ENCODE results near the gene LZTFL1.

The LZTFL1 gene

DNA sequence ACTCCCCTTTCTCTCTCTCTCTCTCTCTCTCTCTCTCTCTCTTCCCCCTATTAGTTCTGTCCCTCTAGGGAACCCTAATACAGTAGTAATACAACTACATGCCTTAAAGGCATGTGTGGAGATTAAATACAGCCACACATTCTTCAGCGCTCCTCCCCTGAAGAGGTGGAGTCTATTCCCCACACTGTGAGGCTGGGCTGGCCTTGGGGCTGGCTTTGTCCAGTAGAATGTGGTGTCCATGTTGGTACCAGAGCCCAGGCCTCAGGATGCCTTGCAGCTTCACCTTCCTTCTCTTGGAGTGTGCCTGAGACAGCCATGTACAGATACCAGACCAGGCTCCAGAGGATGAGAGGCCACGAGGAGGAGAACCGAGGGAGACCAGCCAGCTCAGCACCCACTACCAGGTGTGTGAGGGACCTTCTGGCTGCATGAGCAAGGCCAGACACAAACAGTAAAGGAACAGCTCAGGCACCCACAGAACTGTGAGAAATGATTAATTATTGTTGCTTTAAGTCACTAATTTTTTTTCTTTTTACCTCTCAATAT lies 56.2 kb downstream of the LZTFL1 start:
- no peak for DNase-seq (ENCODE audit: low read depth)

DNA sequence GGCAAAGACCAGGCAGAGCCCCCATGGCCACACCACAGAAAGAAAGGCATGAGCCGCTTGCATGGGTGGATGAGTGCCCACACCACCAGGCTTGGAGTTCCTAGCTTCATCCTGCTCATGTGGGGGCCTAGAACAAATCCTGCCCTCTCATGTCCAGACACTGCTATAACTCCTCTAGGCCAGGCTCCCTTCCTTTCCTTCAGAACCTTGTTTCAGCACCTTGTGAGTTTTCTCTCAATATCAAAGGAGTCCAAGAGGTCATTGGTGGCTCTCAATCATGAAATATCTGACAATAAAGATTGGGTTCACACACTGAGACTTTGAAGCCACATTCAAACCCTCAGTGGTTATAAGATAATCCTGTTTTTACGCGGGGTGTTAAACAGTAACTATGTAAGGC lies 58.3 kb downstream of the LZTFL1 start:
- no peak for DNase-seq (ENCODE audit: low read depth)

DNA sequence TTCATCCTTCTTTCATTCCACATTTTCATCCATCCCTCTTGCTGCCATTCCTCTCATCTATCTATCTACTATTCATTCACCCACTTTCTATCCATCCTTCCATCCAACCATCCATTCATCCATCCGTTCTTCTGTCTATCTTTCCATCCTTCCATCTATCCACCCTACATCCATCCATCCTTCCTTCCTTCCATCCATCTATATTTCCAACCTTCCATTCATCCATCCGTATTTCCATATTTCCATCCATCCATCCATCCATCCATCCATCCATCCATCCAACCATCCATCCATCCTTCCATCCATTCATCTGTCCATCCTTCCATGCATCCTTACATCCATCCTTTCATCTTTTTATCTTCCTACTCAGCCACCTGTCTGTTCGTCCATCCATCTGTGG lies 59.5 kb downstream of the LZTFL1 start:
- no peak for DNase-seq (ENCODE audit: low read depth)

DNA sequence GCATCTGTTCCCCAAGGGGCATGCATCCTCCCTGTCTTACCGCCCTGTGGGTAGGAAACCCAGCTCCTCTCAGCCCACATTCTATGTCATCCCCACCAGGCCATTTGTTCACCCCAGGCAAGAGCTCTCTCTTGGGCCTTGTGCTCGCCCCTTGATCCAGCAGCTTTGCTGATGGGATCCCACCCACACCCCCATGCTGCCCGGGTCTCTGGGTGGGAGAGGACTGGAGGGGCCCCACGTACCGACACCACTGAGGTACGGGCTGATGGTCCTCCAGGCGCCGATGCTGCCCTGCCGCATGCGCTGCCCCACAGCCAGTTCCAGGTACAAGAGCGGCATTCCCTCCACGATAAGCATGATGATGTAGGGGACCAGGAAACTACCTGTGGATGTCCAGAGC lies 60.1 kb downstream of the LZTFL1 start:
- no peak for DNase-seq (ENCODE audit: low read depth)

DNA sequence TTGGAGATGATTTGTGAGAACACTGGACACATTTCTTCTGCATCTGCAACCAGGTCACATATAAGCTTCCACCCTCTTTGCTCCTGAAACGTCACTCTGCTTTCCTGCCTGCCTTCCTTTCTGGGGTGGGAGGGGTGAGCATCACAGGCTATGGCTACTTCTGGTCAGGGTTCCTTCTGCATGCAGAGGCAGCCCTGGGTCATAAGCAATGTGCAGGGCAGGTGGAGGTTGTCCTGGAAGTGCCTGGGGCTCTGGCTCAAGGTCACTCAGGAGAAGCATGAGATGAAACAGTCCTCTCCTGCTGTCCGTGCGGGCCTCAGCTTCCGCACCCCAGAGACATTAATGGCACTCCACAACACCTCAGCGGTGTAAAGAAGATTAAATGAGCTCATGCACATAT lies 60.6 kb downstream of the LZTFL1 start:
- DNase-seq (ENCODE audit: low read depth), result no peak

DNA sequence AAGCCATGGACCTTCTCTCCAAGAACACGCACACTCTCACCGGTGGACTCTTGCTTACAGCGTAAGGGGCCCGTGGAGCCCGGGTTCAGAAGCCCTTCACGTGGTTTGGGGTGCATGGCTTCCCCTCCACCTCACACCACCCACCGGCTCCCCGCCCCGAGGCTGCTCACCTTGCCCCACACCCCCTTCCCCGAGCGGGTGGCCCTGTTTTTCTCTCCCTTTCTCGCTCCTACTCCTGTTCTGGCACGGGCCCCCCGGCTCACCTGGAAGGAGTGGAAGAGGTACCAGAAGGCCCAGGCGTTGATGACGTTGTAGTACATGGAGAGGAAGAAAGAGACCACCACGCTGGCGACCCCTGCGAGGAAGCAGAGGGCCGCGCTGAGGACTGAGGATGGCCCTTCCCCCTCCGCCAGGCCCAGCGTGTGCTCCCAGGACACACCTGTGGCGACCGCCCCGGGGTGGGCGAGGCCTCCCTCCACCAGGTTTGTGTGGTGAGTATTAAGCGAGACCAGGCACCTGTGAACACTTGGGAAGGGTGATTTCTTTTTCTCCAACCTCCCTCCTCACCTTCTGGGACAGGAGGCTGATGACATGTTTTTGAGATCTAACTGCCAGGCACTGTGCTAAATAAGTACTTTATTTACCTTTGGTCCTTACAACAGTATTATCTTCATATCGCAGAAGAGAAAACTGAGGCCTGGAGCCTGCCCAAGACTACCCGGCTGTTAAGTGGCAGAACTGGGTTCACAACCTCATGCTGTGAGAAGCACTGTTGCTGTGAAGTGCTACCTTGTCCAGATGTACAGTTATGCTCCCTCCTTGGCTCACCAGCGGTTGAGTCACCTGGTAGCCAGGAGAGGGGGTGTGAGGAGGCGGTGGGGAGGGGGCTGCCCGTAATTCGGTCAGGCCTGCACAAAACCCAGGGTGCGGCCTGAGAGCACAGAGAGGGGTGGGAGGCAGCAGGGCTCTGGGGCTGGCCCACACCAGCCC lies 61.9 kb downstream of the LZTFL1 start:
- DNase-seq (ENCODE audit: low read depth), result no peak

DNA sequence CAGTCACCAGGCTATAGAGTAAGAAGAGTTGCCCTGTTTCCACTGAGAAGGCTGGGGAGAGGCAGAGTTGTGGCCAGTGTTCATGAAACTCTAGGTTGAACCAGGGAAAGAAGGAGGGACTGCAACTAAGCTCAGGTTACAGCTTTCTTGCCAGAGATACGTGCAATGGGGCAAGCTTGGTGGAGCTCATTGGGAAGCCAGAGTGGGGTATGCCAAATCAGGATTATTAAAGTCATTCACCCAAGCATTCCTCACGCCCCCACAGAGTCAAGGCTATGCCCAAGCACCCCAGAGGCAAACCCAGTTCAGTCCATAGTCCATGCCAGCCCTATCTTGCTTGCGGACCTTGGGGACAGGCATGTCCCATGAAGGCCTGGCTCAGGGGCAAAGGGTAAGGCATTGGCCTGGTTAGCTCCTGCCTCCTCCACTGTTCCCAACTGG lies 63.1 kb downstream of the LZTFL1 start:
- DNase-seq (ENCODE audit: low read depth), result no peak

DNA sequence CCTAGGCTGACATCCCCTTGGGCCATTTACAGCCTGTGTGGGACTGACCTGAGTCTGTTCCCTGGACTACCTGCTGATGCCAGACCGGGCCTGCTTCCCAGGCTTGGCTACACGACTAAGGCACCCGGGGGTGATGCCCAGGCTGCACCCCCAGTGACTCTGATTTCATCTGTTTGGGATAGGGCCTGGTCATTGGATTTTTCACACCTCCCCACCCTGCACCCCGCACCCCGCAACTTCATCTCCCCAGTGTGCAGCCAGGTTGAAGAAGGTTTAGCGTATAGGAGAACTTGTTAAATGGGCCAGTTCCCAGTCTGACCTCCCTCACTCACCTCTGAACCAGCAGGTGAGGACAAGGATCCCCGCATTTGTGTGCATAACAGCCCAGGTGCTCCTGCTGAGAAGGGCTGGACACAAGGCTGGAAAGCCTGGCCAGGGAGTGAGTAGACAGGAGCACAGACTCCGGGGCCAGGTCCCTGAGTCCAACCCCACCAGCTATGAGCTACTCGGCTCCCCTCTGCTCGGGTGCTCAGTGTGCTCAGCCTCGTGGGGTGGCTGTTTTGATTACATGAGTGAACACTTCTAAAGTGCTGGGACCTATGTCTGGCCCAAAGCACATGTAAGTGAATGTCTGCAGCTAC lies 64.1 kb downstream of the LZTFL1 start:
- no peak for DNase-seq (ENCODE audit: low read depth)

DNA sequence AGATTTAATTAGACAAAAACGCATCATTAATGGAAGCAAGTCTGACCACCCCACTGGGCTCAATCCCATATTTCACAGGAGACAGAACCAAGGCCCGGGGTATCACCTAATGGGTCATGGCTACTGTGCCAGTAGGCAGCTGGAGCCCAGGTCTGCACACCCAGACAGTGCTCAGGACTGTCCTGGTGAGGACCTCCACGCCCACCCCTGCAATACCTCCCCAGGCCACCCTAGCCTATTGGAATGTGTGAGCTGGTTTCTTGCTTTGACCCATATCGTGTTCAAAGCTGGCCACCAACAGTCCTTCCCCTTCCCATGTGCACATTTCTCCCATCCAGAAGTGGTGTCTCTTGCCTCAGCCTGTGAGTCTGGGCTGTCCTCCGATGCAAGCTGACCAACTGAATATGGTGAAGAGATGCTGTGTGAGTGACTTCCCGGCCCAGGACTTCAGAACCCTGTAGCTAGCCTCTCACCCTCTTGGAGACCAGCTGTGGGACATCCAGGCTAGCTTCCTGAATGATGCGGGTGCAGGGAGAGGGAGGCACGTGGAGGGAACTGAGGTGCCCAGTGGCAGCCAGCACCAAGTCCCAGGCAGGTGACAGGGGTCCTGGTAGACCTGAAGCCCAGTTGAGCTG lies 64.7 kb downstream of the LZTFL1 start:
- no peak for DNase-seq (ENCODE audit: low read depth)

DNA sequence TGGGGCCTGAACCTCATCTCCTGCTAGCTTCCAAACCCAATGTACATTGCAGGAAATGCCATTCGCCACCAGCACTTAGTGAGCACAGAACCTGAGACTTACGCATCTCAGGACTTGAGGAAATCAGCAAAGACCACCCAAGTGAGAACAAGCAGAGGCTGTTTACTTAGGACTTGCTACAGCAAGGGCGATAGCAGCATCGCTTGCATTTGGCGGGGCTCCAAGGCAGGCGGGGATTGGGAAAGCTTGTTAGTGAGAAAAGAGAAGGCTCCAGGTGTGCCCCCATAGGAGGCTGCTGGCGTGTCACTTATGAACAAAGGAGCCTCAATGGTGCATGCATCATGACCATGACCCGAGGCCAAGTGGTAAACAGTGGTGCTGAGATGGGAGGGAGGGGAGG lies 65.3 kb downstream of the LZTFL1 start:
- no peak for DNase-seq (ENCODE audit: low read depth)

DNA sequence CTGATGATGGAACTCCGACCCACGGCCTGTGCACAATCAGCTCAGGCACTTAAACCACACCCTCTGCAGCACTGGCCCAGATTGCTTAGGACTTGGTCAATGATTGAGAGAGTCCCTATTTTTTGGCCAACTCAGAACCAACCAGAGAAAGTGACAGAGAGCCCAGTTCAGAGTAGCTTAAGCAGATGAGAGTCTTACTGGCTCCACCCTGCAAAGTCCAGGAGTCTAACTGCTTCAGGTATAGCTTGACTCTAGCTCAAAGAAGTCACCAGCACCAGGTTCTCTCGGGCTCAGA lies 65.7 kb downstream of the LZTFL1 start:
- no peak for DNase-seq (ENCODE audit: low read depth)

DNA sequence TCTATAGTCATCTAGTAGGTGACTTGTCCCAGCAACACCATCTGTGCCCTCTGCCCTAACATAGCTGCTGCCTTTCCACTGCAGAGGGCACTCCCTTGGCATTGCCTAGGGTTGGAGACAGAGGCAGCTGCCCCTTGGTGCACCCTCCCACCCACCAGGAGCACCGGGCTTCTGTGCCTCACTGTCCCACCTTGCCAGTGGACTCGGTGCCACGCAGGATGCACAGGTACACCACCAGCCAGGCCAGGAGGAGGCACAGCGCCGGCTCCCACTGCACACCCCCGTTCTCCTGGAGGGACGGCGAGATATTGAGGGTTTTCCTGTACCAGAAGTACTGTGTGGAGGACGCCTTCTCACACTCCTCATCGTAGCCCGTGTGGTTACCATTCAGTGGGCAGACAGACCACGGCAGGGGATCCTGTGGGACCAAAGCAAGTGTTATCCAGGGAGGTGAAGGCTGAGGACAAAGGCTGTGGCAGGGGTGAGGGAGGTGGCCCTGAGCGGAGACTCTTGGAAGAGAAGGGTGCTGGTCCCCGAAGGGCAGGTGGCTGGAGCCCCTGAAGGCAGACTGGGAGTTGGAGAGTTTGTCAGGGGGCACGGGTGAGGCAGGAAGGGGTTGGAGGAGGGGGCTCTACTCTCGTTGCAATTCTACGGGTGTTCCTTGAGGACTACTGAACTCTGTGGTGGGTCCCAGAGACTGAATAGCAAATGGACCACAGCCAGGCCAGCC lies 66.2 kb downstream of the LZTFL1 start:
- no peak for DNase-seq (ENCODE audit: low read depth)

DNA sequence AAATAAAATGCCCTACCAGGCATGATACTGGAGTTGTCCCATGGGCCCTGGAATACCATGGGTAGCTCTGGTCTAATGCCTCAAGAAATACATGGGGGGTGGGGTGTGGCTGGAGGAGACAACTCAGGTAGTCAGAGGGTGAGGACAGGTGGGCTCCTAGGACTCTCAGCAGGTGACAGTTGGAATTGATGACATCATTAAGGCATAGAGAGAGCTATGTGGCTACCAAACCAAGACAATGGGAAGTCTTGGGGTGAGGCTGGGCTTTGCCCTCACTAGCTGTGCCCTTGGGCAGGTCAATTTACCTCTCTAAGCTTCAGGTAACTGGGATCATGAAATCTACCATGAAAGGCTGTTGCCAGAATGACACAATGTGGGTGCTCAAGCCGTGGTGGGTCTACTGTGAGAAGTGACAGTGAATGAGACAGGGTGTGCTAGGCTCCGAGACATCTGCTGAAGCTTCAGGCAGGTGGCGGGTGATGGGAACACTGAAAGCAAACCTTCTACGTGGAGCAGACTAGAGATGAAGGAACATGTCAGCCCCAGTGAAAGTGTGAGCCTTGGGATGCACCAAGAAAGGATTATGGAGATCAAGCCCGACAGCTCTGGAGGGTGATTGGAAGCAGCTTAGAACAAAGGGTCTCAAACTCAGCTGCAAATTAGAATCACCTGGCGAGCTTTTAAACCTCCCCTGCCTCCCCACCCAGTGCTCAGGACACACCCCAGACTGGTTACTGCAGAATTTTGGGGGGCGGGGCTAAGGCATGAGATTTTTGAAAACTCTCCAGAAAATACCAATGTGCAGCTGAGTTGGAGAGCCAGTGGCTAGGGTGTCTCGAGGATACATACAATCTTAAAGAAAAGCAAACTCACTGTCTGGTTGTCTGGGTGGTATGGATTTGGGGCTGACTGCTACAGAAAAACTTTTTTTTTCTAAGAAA lies 67.1 kb downstream of the LZTFL1 start:
- no peak for DNase-seq (ENCODE audit: low read depth)

DNA sequence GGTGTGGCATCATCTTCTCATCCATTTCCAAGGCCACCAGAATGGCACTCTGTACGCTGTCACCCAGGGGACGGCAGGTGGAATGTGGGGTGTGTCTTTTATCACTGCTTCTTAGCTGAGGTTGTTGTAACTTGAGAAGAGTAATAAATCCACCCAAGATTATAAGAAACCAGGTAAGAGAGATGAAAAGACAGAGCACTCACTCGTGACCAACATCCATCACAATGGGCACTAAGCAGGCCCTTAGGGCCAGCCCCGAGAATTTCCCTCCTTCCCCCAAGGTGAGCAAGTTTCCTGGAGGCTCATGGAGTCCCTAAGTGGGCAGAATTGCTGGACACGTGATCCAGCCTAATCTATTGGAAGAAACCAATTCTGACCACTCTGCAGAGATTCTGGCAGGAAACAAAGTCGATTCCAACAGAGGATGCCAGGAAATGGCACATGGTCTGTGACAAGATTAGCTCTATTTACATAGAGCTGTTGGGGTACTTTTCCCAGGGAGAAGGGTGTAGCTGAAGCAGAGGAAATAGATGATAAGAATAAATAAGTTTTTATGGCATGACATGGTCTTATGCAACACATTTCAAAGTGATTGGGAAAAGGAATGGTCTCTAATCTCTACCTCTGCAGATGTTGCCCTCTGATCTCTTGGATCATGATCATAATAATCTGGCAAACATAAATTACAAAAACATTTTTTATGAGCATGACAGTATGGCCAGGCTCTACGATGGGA lies 68.0 kb downstream of the LZTFL1 start:
- no peak for DNase-seq (ENCODE audit: low read depth)
